AG09309 (cell line): ENCODE data around the gene TMBIM6.
"Not testable (repeated sequence)": the region's sequence is repeated elsewhere in the genome, so short reads cannot be mapped to it uniquely, and the experiment has no call there.

Experiments used
- DNase-seq: peaks from one replicate; pipeline ENCODE4 v3.0.0-alpha.2; 2010; ENCODE audit warnings: low read depth
- H3K4me3 ChIP-seq: 2 replicates; pipeline ENCODE4 v1.5.1; 2011; ENCODE audit warnings: mild to moderate bottlenecking, low read depth, low read length, moderate library complexity; ENCODE audit not compliant: control insufficient read depth
- CTCF ChIP-seq: IDR thresholded peaks from 2 replicates; pipeline ENCODE4 v1.5.1; 2011; ENCODE audit warnings: mild to moderate bottlenecking, low read depth, low read length, inconsistent platforms; ENCODE audit not compliant: insufficient read depth, control insufficient read depth; ENCODE audit errors: missing control alignments

Gene TMBIM6

GRCh38 chr12:49707812-49708147 lies 33.6 kb upstream of the TMBIM6 start:
- H3K4me3 ChIP-seq = no peak overlapping the region
- no peak for TF ChIP-seq CTCF
- DNase-seq = no peak

GRCh38 chr12:49708851-49709250 lies 32.5 kb upstream of the TMBIM6 start:
- no peak for DNase-seq
- no peak overlapping the region for H3K4me3 ChIP-seq
- no peak for TF ChIP-seq CTCF

- DNase-seq, H3K4me3 ChIP-seq: not testable (repeated sequence)
Measured at GRCh38 chr12:49713952-49714351, 27.4 kb upstream of the TMBIM6 start.

- no peak for DNase-seq
- no peak for TF ChIP-seq CTCF
- no peak overlapping the region for H3K4me3 ChIP-seq
Measured at GRCh38 chr12:49716553-49716952, 24.8 kb upstream of the TMBIM6 start.

GRCh38 chr12:49717800-49718199 lies 23.6 kb upstream of the TMBIM6 start:
- not testable (repeated sequence) for H3K4me3 ChIP-seq

GRCh38 chr12:49720214-49720613 lies 21.1 kb upstream of the TMBIM6 start:
- TF ChIP-seq CTCF = peak; percentile 20
- DNase-seq = no peak
- no peak overlapping the region for H3K4me3 ChIP-seq

More at GRCh38 chr12:49717800-49718199, 23.6 kb upstream of the TMBIM6 start:
- DNase-seq = not testable (repeated sequence)

- not testable (repeated sequence) for H3K4me3 ChIP-seq, DNase-seq
Measured at GRCh38 chr12:49721355-49721754, 20.0 kb upstream of the TMBIM6 start.

- TF ChIP-seq CTCF = no peak
Measured at GRCh38 chr12:49728446-49728845, 12.9 kb upstream of the TMBIM6 start.

More at GRCh38 chr12:49728446-49728845, 12.9 kb upstream of the TMBIM6 start:
- DNase-seq = no peak
- H3K4me3 ChIP-seq = no peak overlapping the region
